GM21423 (cell line): ENCODE measurements around the gene TSPAN7.

Experiments
- ATAC-seq: cut with Tn5 transposase; IDR thresholded peaks from one replicate; pipeline ENCODE4 v1.9.1; 2021; ENCODE audit warnings: mild to moderate bottlenecking, moderate library complexity; ENCODE audit not compliant: unreplicated experiment

The TSPAN7 gene

DNA sequence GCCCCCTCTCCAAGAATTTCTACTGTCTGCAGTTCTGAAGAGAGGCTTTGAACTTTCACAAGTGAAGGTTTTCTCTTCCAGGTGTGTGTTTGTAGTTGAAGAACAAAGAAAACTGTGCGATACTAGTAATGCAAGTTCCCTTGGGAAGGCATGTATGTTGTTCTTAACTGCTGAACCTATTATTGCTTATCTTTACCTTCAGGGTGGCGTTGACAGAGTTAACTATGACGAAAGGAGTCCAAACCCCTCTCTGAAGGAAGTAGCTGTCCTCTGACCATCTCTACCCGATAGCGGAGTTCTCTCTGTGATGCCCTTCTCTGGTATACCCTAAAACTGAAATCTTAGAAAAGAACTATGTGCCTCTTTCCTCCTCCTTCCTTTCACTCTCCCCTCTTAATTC lies 79.9 kb downstream of the TSPAN7 start:
- no peak for ATAC-seq

DNA sequence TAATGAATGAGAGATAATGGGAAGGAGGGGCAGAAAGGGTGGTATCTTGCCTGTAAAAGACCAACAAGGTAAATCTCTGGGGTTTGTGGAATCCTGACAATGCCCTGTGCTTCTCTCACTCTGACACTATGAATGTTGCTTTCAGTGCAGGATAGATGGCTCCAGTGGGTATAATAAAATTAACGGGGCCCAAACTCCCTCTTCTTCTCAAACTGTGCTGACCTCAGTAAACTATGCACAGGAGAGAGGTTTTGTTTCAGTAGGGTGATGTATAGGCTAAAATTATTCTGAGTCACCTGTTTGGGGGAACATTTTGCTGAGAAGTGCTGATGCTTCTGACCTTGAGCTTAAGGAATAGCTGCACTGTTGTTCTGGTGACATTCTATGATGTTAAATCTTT lies 82.6 kb downstream of the TSPAN7 start:
- no peak for ATAC-seq

DNA sequence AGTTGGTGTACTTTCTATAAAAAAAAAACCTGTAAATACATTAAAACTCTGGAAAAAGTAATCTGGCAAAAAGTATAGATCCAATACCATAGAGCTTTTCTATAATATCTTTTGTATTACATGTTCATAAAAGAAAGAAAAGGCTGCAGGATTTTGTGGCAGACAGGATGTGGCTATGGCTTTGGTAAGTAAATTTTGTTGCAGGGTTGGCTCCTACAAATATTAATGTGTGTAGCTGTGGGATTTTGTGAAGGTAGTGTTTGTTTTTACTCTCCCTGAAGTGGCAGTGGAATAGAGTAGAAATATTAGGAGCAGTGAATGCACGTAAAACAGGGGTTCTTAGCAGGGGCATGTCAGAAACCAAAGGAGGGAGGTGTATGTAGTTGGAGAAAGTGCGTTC lies 84.8 kb downstream of the TSPAN7 start:
- ATAC-seq, result no peak

DNA sequence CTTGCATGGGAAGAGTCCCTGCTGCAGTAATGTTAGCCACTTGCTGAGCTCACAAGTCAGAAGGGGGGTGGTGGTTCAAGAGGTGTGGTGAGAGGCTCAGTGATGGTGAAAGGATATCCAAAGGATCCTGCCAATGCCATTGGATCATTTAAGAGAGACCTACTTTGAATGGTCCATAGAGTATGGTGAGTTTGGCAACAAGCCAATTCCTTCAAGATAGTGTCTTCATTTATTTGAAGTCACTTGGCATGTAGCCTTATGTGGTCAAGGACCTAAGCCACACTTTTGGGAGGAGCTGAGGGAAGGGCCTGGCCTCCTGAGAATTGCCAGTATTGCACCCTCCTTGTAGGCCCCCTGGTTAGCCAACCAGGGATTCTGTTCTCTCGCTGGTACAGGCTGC lies 87.9 kb downstream of the TSPAN7 start:
- no peak for ATAC-seq

DNA sequence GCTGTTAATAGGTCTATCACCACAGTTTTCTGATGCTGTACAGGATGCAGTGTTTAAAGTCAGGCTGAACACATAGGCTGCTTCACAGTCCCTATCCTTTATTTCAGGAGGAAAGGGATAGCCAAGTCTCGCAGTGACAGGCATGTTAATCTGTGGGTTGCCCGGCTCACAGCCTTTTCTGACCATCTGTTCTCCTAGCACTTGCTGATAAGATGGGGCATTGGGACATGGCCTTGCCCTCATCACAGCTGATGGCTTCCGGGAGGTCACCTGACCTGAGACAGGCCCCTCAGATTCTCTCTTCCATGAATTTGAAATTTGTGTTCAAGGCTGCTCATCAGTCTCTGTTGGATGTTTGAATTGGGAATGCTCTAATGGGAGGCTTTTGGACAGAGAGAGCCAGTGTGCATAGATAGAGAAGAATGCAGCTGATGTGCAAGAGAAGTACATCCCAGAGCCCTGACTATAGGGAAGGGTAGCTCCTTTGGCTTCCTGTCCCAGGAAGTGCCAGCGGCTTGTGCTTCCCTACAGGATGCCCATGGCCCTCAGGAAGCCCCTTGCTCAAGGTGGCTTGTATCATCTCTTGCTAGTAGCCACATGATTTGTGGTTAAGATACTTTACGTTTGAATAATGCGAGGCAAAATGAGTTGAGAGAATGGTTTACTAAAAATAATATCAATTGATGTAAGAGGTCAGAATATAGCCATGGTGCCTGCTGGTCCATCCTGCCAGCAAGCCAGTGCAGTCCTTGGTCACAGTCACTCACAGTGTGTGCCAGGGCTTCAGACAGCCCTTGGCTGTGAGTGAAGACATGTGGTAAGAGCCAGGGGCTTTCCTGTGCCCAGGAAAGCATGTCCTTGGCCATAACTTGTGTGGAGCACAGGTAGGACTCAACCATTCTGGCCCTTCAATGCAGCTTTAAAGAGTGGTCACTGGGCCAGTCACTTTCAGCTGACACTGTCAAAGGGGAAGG lies 88.6 kb downstream of the TSPAN7 start:
- no peak for ATAC-seq

DNA sequence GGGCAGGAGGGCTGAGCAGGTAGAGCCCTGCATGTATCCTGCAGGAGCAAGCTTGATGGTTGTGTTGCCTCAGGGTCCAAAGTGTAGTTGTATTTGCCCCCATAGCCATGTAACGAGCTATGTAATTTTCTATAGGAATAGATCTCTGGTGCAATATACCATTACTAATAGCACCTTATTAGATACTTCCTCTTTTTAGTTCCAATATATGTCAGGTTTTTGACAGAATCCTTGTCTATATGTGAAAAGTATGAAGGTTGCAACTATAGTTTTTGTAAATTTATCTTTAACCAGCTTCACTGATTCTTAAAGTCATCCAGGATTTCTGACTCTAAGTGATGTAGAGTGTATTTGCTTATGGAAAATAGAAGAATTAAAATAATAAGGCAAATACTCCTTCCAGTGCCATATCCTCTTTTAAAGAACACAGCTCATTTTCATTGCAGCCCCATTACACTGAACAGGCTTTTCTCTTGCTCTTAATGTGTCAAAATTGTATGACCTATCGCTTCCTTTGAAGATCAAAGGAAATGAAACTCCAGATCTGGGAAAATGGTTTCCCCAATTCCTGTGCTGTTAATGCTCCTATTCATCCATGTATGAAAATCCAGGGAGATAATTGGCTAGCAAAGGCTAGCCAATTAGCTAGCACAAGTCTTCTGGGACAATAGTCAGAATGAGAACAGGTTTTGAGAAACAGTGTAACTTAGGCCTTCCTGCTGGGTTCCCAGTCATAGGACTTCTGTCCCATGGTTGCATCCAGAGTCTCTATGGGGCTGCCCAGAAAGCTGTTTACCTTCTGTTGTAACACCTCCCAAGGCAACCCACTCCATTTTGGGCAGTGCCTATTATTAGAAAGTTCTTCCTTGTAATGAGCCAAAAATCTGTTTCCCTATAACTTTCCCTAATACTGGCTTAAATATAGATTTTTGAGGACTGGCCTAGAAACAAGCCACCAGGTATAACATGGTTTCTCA lies 90.6 kb downstream of the TSPAN7 start:
- no peak for ATAC-seq

DNA sequence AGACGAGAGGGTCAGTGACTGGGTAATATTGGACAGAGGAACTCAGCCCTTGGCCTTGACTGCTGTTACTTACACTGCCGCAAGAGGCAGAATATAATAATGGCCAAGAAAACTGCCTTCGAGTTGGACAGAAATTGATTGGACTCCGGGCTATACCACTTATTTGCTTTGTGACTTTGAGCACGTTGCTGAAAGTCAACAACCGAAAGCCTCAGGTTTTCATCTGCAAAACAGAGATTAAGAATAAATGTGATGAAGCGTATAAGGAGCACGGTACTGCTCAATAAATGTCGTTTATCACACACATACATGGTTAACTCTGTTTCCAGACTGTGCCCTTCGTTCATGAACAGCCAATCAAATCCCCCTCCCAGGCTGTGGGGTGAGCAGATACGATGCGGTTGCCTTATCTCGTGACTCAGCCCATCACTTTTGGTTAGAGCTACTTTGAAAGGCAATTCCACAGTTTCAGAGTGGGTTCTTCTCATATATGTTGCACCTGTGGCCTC lies 91.6 kb downstream of the TSPAN7 start:
- ATAC-seq, result no peak

DNA sequence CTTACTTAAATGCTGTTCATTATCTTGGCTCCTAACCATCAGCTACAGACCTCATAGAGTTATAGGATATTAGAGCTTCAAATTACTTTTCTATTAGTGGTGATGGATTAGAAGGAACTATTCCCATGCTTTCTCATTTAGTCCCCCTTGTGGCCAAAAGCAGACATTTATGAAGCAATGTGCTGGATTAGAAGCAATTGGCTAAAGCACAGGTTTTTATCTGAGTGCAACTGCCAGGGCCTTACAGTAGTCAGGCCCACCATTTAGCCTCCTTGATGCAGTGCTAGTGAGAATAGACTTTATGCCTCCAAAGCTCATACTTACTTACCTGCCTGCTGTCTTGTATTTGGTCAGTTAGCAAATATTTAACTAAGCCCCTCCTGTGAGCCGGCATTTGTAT lies 93.0 kb downstream of the TSPAN7 start:
- ATAC-seq, result no peak

DNA sequence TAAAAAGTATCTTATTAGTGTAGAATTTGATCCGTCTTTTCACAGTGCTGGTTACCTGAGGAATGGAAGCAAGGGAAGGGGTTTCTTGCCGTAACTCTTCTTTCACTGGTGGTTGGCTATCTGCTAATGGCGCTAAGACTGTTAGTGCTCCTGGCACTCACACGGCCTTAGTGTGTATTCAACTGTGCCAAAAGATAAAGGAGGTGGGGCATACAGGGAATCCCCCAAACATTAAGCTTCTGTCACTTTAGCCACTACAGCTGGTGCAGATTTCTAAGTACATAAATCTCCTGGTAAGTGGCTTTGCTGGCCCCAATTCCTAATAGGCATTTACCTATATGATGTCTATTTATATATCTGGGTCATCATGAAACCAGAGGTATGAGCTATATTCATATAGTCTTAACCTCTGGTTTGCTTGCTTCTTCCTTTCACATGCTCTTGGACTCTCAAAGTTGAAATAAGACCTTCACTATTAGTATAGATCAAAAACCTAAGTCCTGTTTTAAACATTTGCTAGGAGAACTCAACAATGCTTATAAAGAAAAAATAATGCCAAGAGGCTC lies 95.1 kb downstream of the TSPAN7 start:
- ATAC-seq, result no peak

DNA sequence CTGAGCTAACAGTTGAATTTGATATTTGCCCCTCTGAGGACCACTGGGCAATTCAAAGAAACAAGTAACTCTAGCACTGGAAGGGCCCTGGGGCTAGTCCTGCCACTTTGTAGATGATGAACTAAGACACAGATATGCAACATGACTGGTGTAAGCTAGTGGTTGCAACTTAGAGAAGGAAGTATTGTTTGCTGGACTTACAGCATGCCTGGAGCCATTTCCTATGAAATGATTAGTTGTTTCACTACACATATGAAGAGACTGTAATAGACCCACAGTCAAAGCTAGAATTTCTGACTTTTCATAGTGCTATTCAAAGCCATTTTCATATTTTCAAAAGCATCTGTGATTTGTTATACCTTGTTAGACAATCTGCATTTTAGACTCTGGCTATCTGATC lies 96.2 kb downstream of the TSPAN7 start:
- ATAC-seq, result no peak

DNA sequence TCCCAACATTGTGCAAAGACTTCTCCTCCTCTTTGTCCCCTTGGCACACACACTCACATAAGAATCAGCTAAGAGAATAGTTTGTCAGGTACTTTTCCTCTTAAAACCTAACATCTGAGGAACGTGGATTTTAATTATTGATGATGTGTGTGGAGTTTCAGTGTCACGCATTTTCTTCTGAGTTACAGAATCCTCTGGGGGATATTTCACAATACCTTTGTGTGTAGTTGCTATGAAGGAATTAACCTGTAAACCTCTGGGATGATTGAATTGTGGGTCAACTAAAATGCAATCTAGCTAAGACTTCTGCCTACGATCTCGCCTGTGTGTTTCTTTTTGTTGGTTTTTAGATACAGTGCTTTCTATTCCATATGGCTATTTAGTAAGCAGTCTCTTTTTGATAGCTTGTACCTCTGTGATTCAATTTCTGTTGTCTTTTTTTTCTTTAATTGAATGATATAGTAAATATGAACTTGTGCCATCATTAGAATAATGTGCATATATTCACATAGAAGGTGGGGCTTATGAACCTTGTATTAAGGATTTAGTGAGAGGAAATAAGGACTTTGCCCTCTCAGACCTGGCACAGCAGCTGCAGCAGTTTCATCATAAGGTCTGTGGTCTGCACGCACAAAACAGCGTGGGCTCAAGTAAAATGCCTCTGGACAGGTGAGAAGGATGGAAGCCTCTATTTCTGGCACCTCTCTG lies 99.2 kb downstream of the TSPAN7 start:
- no peak for ATAC-seq

DNA sequence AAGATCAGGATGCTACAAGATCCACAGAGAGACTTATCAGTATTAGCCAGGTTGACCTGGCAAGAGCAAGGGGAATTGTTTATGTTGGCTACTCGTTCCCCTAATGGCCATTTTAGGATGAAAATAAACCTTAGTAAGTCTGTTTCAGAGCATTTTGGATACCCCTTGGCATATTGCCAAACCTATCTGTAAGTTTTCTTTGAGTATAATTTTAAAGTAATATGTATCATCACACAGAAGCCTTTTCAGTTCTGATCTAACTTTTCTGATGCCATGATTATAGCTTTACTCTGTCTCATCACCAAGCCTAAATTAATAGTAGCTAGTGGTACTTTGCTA lies 99.7 kb downstream of the TSPAN7 start:
- ATAC-seq, result no peak

DNA sequence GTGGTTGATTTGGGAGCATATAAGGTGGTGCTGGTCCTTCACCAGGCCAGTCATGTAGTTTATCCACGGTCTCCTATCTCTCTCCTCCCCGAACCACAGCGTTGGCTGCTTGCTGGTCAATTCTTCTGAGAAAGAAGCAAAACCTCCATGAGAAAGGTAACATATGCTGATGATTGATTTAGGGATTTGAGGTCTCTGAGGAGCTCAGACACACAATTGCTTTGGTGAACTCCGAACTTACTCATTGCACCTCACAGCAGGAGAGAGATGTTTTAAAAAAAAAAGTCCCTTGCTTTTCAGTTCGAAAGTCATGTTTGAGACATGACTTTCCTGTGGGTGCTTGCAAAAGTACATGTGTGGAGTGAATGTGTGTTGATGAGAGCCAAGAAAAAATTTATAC lies 100.2 kb downstream of the TSPAN7 start:
- no peak for ATAC-seq

DNA sequence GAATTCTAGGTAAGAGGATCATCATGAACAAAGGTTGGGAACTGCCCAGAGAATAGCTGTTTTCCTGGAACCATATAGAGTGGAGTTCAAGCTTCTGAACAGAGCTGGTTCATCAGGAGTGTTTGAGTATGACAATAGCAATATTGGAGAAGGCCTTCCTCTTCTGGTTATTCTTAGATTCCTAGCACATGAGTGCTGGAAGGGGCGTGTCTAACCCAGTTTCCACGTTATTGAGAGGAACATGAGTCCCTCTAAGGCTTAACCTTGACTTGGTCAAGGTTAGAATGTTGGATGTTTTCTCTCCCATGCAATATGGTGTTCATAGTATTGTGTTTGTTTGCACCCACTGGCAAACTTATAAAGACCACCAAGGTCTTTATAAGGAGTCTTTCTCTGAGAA lies 101.3 kb downstream of the TSPAN7 start:
- no peak for ATAC-seq

DNA sequence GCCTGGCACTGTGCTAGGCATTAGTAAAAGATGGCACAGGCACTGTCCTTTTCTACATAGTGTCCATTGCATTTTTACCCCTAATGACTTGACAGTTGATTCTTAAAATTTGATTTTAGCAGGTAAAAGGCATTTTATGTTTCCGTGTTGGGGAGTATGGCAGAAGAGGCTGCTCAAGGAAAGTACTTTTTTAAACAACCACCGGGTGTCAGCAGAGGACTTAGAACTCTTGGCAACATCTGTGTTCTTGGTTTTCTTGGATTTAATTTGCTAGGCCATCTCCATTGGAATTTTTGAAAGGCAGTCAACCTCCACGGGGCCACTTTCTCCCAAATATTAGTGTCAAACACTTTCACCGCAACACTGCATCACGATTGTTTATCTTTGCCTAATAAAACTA lies 102.9 kb downstream of the TSPAN7 start:
- no peak for ATAC-seq

DNA sequence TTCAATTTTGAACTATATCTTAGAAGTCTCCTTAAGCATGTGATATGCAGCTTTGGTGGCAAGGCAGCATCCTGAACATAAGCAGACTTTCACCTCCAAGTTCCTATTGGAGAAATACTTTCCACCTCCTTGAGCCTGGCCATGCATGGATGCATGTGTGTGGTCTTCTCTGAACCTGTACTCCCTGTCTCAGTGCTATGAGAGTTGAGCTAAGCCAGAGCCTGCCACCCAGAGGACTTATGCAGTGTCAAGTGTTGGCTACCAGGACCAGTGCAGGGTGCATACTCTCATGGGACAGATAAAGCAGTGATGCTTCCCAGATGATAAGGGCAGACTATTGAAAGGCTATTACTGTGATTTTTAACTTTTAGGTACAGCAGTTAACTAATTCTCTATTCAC lies 105.6 kb downstream of the TSPAN7 start:
- ATAC-seq, result no peak

DNA sequence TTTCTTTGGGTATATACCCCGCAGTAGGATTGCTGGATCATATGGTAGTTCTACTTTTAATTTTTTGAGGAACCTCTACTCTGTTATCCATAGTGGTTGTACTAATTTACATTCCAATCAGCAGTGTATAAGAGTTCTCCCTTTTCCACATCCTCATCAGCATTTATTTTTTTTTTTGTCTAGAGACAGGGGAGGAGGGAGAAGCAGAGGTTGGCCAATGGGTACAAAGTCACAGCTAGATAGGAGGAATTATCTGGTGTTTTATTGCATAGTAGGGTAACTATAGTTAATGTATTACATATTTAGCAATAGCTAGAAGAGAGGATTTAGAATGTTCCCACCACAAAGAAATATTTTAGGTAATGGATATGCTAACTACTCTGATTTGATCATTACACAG lies 107.4 kb downstream of the TSPAN7 start:
- no peak for ATAC-seq

DNA sequence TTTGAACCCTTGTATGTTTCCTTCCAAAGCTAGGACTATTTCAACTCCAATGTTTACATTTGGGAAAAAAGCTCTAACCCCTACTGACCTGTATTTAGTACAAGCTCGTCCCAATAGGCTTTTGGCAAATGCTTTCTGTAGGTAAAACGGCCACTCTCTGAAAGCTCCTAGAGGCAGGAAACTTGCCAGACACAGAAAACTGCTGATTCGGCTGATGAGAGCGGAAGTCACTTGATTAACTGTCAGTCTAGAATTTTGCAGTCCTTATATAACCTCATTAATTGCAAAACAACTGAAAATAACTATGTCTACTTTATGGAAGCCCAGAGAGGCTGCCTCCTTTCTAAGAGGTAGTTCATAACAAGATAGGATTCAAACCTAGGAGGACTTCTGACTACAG lies 108.1 kb downstream of the TSPAN7 start:
- no peak for ATAC-seq

DNA sequence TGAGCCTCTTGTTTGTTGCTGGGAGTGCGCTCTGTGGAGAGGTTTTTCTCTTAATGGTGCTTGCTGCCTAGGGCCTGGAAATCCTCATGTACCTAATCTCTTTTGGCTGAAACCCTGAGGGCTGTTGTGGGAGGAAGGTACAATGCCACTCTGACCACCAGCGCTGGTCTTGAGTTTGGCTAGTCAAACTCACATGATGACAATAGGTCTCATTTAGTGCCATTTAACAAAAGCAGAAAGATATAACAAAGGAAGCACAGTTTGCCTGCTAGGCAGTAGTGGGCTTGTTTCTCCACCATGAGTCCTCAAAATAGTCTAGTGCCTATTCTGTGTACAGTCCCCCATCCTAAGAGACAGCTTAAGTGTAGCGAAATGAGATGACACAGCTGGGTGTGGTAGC lies 111.3 kb downstream of the TSPAN7 start:
- no peak for ATAC-seq

DNA sequence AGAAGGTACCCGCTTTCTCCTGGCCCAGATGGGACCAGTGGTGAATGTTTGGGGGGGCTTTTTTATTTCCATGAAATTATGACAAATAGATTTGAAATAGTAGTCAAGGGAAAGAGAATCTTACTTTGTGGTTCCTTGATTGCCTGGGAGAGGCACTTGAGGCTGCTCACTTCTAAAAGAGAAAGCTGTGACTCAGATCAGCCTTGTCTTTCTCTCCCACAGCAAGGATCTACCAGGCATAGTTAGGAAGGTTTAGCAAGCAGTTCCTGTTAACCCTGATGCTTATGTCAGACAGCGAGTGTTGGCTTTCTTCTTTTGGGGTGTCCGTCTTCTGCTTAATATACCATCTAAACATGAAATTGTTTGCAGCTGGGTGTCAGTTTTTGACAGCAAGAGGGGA lies 114.5 kb downstream of the TSPAN7 start:
- no peak for ATAC-seq

DNA sequence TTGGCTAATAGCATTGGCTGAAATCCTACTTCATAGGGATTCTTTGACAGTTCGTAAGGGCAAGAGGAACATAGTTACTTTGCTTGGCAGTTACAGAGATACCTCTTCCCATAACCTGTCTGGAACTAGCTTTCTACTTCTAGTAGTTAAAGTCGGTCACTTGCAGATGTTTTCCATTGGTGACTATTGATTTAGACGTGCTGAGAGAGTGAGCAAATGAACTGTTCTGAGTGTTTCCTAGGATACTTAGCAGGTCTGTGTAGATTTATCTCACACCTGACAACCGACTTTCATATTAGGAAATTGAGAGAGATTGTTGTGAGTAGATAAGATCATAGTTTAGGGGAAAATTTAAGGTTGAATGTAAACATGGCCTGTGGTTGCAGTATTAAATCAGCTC lies 116.8 kb downstream of the TSPAN7 start:
- no peak for ATAC-seq
